Immature natural killer cell (primary cell): ENCODE results near the gene TSPAN2. TPM values are rescaled to one million over a fixed set of nuclear protein-coding genes. Genes with fewer than 3 reads are reported as not detected.

ENCODE experiments used
- DNase-seq, 3 donors: peaks; one replicate each; pipeline ENCODE4 v3.0.0; 2022; ENCODE audit warnings: mixed read lengths in 1 of 3
- H3K27ac Mint-ChIP-seq, 6 donors: one replicate each; pipeline ENCODE4 v1.8.0; 2020; ENCODE audit warnings: mixed read lengths in 6 of 6, mild to moderate bottlenecking in 5 of 6, inconsistent platforms in 4 of 6, moderate library complexity in 3 of 6
- H3K27me3 Mint-ChIP-seq, 3 donors: one replicate each; pipeline ENCODE4 v1.8.0; 2020 to 2021; ENCODE audit warnings: low read depth in 3 of 3, mild to moderate bottlenecking in 3 of 3, mixed read lengths in 3 of 3, moderate library complexity in 3 of 3, inconsistent platforms in 1 of 3
- H3K36me3 Mint-ChIP-seq, 3 donors: one replicate each; pipeline ENCODE4 v1.8.0; 2020; ENCODE audit warnings: mixed read lengths in 3 of 3, inconsistent platforms in 2 of 3, mild to moderate bottlenecking in 2 of 3
- H3K4me1 Mint-ChIP-seq, 2 donors: one replicate each; pipeline ENCODE4 v1.8.0; 2020; ENCODE audit warnings: inconsistent platforms in 2 of 2, mild to moderate bottlenecking in 2 of 2, mixed read lengths in 2 of 2, moderate library complexity in 1 of 2
- H3K4me3 Mint-ChIP-seq, 5 donors: one replicate each; pipeline ENCODE4 v1.8.0; 2020; ENCODE audit warnings: mild to moderate bottlenecking in 5 of 5, mixed read lengths in 5 of 5, inconsistent platforms in 3 of 5, moderate library complexity in 3 of 5
- H3K9me3 Mint-ChIP-seq, 6 donors: one replicate each; pipeline ENCODE4 v1.8.0; 2020; ENCODE audit warnings: mild to moderate bottlenecking in 6 of 6, mixed read lengths in 6 of 6, inconsistent platforms in 4 of 6, moderate library complexity in 3 of 6
- polyA plus RNA-seq, 3 donors: library from polyadenylated mRNA; unstranded; fragments of 300-500 nt; fragmentation: Illumina TruSeq; gene quantifications; one replicate each; pipeline ENCODE4 v1.2.3, GENCODE V29; 2021

TSPAN2 gene
- polyA plus RNA-seq: 10 to 100 TPM; 50.1 to 80.1 (median 76.2) TPM

GRCh38 chr1:115089420-115090185 lies at the start of gene TSPAN2:
TSS of gene TSPAN2 (minus strand) at chr1:115089503. CDS start at chr1:115089432, 71 bp downstream.
- no peaks in the 10 kb centered on the region for H3K9me3 Mint-ChIP-seq
- H3K4me1 Mint-ChIP-seq: peaks cover 60 to 64% of the 10 kb centered on the region in 2 donors
- peak; percentile 51 to 66 (median 64) for DNase-seq

DNA sequence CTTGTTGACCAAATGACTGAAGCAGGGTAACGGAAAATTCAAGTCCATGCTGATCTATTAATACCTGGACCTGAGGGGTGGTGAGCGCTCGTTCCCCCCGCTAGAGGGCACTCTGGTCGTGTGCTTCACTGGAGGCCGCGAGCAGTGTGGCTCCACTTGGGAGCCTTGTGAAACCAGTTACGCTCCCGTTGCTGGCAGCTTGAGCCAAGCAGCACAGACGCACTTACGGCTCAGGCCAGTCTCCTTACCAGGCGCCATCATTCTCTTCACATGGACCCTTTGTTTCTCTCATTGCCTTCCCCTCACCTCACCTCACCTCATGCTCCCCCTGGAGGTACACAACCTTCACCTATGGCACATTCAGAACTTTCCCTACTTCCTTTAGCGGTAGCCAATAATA lies 49.7 kb upstream of the TSPAN2 start:
- DNase-seq: peak; percentile 25 to 43 (median 41)
- Mint-ChIP-seq H3K4me1 (peaks cover 4 to 6% of the 10 kb centered on the region in 2 donors), H3K36me3 (no peaks in the 10 kb centered on the region), H3K27me3 (peaks cover 2 to 20% (median 4%) of the 10 kb centered on the region in 3 donors), H3K9me3 (no peaks in the 10 kb centered on the region), H3K4me3 (peak overlapping the region; percentile 19 to 62 (median 49)), H3K27ac (no peak overlapping the region)

More at GRCh38 chr1:115089420-115090185, at the start of gene TSPAN2:
- no peaks in the 10 kb centered on the region for H3K36me3 Mint-ChIP-seq
- H3K27me3 Mint-ChIP-seq: peaks cover 2 to 7% (median 4%) of the 10 kb centered on the region in 3 donors
- peak within 1 kb of the TSS; percentile 85 to 93 (median 88) for H3K4me3 Mint-ChIP-seq
- peak within 1 kb of the TSS; percentile 81 to 91 (median 84) for H3K27ac Mint-ChIP-seq

- Mint-ChIP-seq H3K4me3 (no peak overlapping the region), H3K27me3 (peaks cover 2 to 20% (median 4%) of the 10 kb centered on the region in 3 donors), H3K9me3 (no peaks in the 10 kb centered on the region), H3K4me1 (peaks cover 4 to 6% of the 10 kb centered on the region in 2 donors), H3K27ac (no peak overlapping the region), H3K36me3 (no peaks in the 10 kb centered on the region)
- no peak for DNase-seq
These were observed 49.0 kb upstream of the TSPAN2 start for GRCh38 chr1:115138271-115138670.

DNA sequence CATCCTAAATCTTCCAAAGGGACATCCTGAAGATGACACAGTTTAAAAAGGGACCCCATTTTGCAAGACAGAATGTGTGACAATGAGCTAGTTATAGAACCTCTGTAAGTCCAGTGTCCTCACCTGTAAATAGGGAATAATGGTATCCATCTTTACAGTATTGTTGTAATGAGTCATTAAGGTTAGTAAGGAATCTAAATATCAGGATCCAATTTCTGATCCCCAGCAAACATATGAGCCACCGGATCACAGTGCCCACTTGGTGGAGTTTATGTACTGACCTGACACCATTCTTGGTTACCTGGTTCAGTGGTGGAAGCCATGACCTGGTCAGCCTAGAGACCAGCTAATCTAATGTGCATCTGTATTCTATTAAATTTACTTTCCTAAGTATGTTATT lies 47.9 kb upstream of the TSPAN2 start:
- H3K27me3 Mint-ChIP-seq: peaks cover 2 to 16% (median 4%) of the 10 kb centered on the region in 3 donors
- H3K4me1 Mint-ChIP-seq: peaks cover 4 to 6% of the 10 kb centered on the region in 2 donors
- no peak for DNase-seq
- no peaks in the 10 kb centered on the region for H3K36me3 Mint-ChIP-seq
- H3K4me3 Mint-ChIP-seq: no peak overlapping the region
- H3K9me3 Mint-ChIP-seq: no peaks in the 10 kb centered on the region
- H3K27ac Mint-ChIP-seq: no peak overlapping the region

DNA sequence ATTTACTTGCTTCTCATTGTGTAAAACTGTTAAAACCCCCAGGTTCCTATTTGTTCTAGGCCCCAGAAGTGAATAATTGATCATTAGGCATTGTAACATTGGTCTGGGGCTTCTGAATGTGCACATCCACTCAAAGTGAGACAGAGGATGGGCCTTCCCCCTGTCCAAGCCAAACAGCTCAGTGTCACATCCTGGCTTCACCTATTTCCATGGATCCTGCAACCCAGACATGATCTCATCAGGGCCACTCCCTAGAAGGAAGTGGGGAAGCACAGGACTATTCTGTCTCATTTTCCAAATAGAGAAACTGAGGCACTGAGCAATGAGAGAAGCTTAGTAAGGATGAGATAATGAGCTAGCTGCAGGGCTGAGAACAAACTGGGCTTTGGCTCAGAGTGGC lies 47.4 kb upstream of the TSPAN2 start:
- H3K9me3 Mint-ChIP-seq: no peaks in the 10 kb centered on the region
- no peaks in the 10 kb centered on the region for H3K36me3 Mint-ChIP-seq
- peaks cover 2 to 13% (median 4%) of the 10 kb centered on the region in 3 donors for H3K27me3 Mint-ChIP-seq
- peaks cover 4 to 6% of the 10 kb centered on the region in 2 donors for H3K4me1 Mint-ChIP-seq
- H3K4me3 Mint-ChIP-seq: no peak overlapping the region
- no peak for DNase-seq
- H3K27ac Mint-ChIP-seq: peak overlapping the region in 1 of 6 donors; percentile 12

DNA sequence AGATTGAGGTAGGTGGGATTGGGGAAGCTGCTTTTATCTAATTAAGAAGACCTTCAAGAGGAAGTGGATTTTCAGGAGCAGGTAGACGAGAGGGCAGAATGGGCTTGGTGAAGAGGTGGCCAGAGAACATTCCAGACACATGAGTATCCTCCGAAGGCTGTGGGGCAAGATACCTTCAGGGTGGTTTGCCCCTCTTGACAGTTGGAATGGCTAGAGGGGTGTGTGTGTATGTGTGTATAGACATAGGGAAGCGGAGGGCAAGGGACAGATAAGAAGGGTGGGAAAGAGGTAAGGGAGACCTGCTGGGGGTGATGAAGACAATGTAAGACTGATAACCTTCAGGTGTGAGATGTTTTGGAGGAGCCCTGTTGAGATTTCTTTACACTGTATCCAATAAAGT lies 46.8 kb upstream of the TSPAN2 start:
- Mint-ChIP-seq H3K4me1 (peaks cover 4 to 6% of the 10 kb centered on the region in 2 donors), H3K27me3 (peaks cover 2 to 13% (median 2%) of the 10 kb centered on the region in 3 donors), H3K36me3 (no peaks in the 10 kb centered on the region), H3K4me3 (no peak overlapping the region), H3K9me3 (no peaks in the 10 kb centered on the region), H3K27ac (no peak overlapping the region)
- DNase-seq: no peak

- Mint-ChIP-seq H3K9me3 (no peaks in the 10 kb centered on the region), H3K36me3 (no peaks in the 10 kb centered on the region), H3K4me1 (peaks cover 4 to 6% of the 10 kb centered on the region in 2 donors), H3K4me3 (no peak overlapping the region), H3K27ac (no peak overlapping the region), H3K27me3 (peaks cover 2 to 13% (median 2%) of the 10 kb centered on the region in 3 donors)
- DNase-seq: no peak
These were observed 46.4 kb upstream of the TSPAN2 start for GRCh38 chr1:115135681-115136080.

DNA sequence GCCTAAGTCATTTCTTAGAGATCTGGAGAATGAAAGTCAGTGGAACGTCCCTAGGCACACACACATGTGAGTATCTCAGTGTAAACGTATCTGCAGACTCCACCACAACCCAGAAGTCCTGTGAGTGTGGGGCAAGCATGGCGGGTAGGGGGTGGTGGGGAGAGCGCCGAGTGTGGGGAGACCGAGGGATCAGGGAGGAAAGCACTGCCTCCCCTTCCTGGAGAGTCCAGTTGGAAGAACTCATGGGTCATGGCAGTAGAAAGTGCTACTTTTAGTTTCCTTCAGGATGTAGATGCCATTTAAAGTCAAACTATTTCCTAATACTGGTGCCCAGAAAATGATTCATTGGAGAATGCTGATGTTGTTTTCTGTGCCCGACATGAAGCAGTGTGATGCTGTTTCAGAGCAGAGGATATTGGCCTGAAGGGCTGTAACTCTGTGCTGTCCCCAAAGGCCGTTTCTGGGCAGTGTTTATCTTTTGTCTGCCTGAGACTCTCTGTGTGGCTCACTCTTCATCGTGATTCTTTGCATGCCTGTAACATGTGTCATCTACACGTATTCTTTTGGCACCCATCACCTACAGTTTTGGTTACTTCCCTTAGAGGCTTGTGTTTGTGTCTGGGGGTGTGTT lies 45.7 kb upstream of the TSPAN2 start:
- Mint-ChIP-seq H3K4me1 (peaks cover 4 to 6% of the 10 kb centered on the region in 2 donors), H3K4me3 (no peak overlapping the region), H3K9me3 (no peaks in the 10 kb centered on the region), H3K27me3 (peaks cover 2 to 11% (median 2%) of the 10 kb centered on the region in 3 donors), H3K36me3 (no peaks in the 10 kb centered on the region), H3K27ac (no peak overlapping the region)
- no peak for DNase-seq

DNA sequence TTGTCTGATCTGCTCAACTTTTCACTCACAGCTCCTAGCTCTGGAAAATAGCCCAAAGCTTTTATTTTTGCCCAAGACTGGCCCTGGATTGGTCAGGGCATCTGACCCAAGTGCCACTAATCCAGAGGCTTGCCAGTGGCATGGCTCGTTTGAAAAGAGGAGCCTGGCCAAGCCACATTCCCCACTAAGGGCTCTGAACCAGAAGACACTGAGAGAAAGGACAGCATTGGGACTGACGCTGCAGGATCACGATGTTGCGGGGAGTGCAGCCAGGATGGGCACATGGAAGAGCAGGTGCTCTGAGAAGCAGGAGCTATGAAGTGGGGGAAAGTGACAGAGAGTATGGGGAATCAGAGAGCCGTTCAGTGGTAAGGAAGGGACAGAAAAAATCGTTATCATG lies 44.9 kb upstream of the TSPAN2 start:
- H3K4me1 Mint-ChIP-seq: peaks cover 4 to 5% of the 10 kb centered on the region in 2 donors
- no peaks in the 10 kb centered on the region for H3K36me3 Mint-ChIP-seq
- no peak overlapping the region for H3K4me3 Mint-ChIP-seq
- H3K9me3 Mint-ChIP-seq: no peaks in the 10 kb centered on the region
- no peak for DNase-seq
- H3K27ac Mint-ChIP-seq: no peak overlapping the region
- peaks cover 0 to 11% (median 2%) of the 10 kb centered on the region in 3 donors for H3K27me3 Mint-ChIP-seq

GRCh38 chr1:115133440-115133839 lies 44.1 kb upstream of the TSPAN2 start:
- DNase-seq: no peak
- no peaks in the 10 kb centered on the region for H3K4me1 Mint-ChIP-seq
- no peak overlapping the region for H3K4me3 Mint-ChIP-seq
- no peaks in the 10 kb centered on the region for H3K9me3 Mint-ChIP-seq
- H3K36me3 Mint-ChIP-seq: no peaks in the 10 kb centered on the region
- peaks cover 0 to 4% (median 2%) of the 10 kb centered on the region in 3 donors for H3K27me3 Mint-ChIP-seq
- H3K27ac Mint-ChIP-seq: no peak overlapping the region

DNA sequence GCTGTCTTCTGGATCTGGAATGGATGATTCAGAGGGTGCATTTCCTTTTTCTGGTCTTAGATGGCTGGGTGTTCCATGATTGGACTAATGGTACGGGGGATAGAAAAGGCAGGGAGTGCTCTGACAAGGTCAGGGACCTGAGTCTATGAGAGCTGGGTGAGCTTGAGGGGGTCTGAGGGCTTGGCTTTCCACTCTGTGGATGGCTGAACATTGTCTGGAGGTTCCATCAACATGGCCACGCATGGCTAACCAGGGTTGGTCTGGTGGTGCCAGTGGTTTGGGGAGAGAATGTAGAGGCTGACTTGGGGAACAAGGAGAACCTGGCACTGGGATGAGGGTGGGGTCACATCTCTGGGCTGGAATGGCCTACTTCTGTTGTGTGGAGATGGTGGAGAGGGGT lies 41.5 kb upstream of the TSPAN2 start:
- H3K27me3 Mint-ChIP-seq: peaks cover 0 to 3% (median 2%) of the 10 kb centered on the region in 3 donors
- no peaks in the 10 kb centered on the region for H3K4me1 Mint-ChIP-seq
- no peak for DNase-seq
- H3K36me3 Mint-ChIP-seq: no peaks in the 10 kb centered on the region
- H3K27ac Mint-ChIP-seq: no peak overlapping the region
- H3K4me3 Mint-ChIP-seq: no peak overlapping the region
- no peaks in the 10 kb centered on the region for H3K9me3 Mint-ChIP-seq

GRCh38 chr1:115129071-115129640 lies 39.9 kb upstream of the TSPAN2 start:
- DNase-seq: no peak
- H3K9me3 Mint-ChIP-seq: peaks cover 2 to 6% (median 3%) of the 10 kb centered on the region in 6 donors
- no peak overlapping the region for H3K27ac Mint-ChIP-seq
- H3K36me3 Mint-ChIP-seq: no peaks in the 10 kb centered on the region
- no peak overlapping the region for H3K4me3 Mint-ChIP-seq
- peaks cover 2 to 6% (median 5%) of the 10 kb centered on the region in 3 donors for H3K27me3 Mint-ChIP-seq
- H3K4me1 Mint-ChIP-seq: no peaks in the 10 kb centered on the region

- no peak for DNase-seq
- no peaks in the 10 kb centered on the region for H3K4me1 Mint-ChIP-seq
- H3K36me3 Mint-ChIP-seq: no peaks in the 10 kb centered on the region
- H3K27ac Mint-ChIP-seq: no peak overlapping the region
- no peak overlapping the region for H3K4me3 Mint-ChIP-seq
- peaks cover 5 to 15% (median 8%) of the 10 kb centered on the region in 3 donors for H3K27me3 Mint-ChIP-seq
- H3K9me3 Mint-ChIP-seq: peaks cover 6 to 17% (median 12%) of the 10 kb centered on the region in 6 donors
These were observed 38.2 kb upstream of the TSPAN2 start for GRCh38 chr1:115127539-115127938.

GRCh38 chr1:115126516-115126915 lies 37.2 kb upstream of the TSPAN2 start:
- Mint-ChIP-seq H3K27me3 (peaks cover 5 to 13% (median 10%) of the 10 kb centered on the region in 3 donors), H3K36me3 (no peaks in the 10 kb centered on the region), H3K4me3 (no peak overlapping the region), H3K4me1 (no peaks in the 10 kb centered on the region), H3K9me3 (peaks cover 6 to 24% (median 14%) of the 10 kb centered on the region in 6 donors), H3K27ac (no peak overlapping the region)
- no peak for DNase-seq
